ENCODE measurements around the gene CCND1.
"Not testable (repeated sequence)": the region's sequence is repeated elsewhere in the genome, so short reads cannot be mapped to it uniquely, and the experiment has no call there.

The CCND1 gene

DNA sequence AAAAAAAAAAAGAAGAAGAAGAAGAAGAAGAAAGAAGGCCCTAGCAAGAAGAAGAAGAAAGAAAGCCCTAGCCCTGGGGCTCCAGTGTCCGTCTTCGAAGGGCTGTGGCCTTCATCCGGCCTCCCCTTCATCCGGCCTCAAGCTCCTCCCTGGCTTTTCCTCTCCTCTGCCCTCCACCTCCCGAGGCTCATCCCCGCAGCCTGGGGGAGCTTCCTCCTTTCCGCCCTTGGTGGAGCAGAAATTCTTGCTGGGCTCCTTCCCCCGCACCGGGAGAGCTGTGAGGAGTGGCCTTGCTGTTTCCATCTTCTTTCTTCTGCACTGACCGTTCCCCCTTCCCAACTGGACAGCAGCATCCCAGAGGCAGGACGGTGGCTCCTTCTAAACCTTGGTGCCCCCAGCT, 43.7 kb downstream of the CCND1 start:
- no peak for DNase-seq (ENCODE audit: insufficient read length, low spot score)
- no peak for FAIRE-seq
- TF ChIP-seq TAF1 (IDR thresholded peaks at IDR 0.05; ENCODE audit: low read depth, low read length): no peak
- TF ChIP-seq SPI1 (IDR thresholded peaks at IDR 0.05; ENCODE audit: low read depth, low read length): no peak
- TF ChIP-seq PAX5 (IDR thresholded peaks at IDR 0.05; ENCODE audit: insufficient read depth, low read length, severe bottlenecking): no peak
- no peak for TF ChIP-seq POLR2A (IDR thresholded peaks at IDR 0.05; ENCODE audit: low read depth, low read length)
- TF ChIP-seq POLR2AphosphoS5 (IDR thresholded peaks at IDR 0.05; ENCODE audit: low read depth, low read length): no peak
- no peak for TF ChIP-seq POU2F2 (IDR thresholded peaks at IDR 0.05; ENCODE audit: low read depth, low read length)

DNA sequence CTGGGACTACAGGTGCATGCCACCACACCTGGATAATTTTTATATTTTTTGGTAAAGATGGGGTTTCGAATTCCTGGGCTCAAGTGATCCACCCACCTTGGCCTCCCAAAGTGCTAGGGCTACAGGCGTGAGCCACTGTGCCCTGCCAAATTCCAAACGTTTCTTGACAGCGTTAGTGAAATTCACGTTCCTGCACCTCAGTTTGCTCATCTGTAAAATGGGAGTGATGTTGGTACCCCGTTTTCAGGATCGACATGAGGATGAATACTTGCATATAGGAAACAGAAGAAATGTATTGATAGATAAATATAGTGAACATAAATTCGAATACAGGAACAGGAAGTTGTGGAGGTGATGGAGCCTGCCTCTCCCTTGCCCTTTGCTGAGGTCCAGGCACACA, 44.4 kb downstream of the CCND1 start:
- no peak for TF ChIP-seq POLR2AphosphoS5 (IDR thresholded peaks at IDR 0.05; ENCODE audit: low read depth, low read length)
- DNase-seq (ENCODE audit: insufficient read length, low spot score): no peak
- FAIRE-seq: no peak

DNA sequence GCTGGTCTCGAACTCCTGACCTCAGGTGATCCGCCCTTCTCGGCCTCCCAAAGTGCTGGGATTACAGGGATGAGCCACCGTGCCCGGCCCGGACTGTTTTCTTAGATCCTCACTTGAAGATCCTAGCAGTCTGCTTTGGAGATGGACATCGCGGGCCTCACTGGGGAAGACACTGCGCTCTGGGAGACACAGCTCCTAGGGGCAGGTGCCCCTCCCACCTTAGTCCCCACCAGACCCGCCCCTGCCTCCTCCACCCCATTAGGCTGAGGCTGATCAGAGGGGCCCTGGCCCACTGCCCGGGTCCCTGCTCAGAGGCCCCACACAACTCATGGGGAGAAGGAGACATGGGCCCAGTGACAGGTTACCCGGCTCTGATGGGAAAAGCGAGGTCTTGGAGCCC, 45.5 kb downstream of the CCND1 start:
- no peak for DNase-seq (ENCODE audit: insufficient read length, low spot score)
- no peak for FAIRE-seq
- no peak for TF ChIP-seq SPI1 (IDR thresholded peaks at IDR 0.05; ENCODE audit: low read depth, low read length)
- TF ChIP-seq PAX5 (IDR thresholded peaks at IDR 0.05; ENCODE audit: insufficient read depth, low read length, severe bottlenecking): no peak
- TF ChIP-seq POLR2AphosphoS5 (IDR thresholded peaks at IDR 0.05; ENCODE audit: low read depth, low read length): no peak
- no peak for TF ChIP-seq POLR2A (IDR thresholded peaks at IDR 0.05; ENCODE audit: low read depth, low read length)
- TF ChIP-seq TAF1 (IDR thresholded peaks at IDR 0.05; ENCODE audit: low read depth, low read length): no peak
- TF ChIP-seq POU2F2 (IDR thresholded peaks at IDR 0.05; ENCODE audit: low read depth, low read length): no peak

DNA sequence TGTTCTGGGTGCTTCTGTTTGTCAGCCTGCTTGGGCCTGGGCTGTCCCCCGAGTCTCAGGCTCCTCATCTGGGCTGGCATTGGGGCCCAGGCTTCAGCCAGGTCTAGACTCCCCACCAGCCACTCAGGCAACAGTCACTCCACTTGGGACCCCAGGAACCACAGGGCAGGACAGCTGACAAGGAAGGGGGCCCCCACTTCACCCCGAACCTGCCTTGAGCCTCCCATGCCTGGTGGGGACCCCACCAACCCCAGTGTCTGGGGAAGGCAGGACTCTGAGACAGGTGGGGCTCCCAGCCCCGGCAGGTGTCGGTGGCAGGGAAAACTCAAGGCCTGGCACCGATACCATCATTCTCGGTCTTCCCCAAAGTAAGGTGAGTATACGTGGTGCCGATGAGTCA, 45.9 kb downstream of the CCND1 start:
- DNase-seq (ENCODE audit: insufficient read length, low spot score) (no peak), FAIRE-seq (no peak)
- TF ChIP-seq PAX5 (IDR thresholded peaks at IDR 0.05; ENCODE audit: insufficient read depth, low read length, severe bottlenecking) (no peak), POLR2A (IDR thresholded peaks at IDR 0.05; ENCODE audit: low read depth, low read length) (no peak), SPI1 (IDR thresholded peaks at IDR 0.05; ENCODE audit: low read depth, low read length) (no peak), POLR2AphosphoS5 (IDR thresholded peaks at IDR 0.05; ENCODE audit: low read depth, low read length) (no peak), TAF1 (IDR thresholded peaks at IDR 0.05; ENCODE audit: low read depth, low read length) (no peak), POU2F2 (IDR thresholded peaks at IDR 0.05; ENCODE audit: low read depth, low read length) (no peak)

DNA sequence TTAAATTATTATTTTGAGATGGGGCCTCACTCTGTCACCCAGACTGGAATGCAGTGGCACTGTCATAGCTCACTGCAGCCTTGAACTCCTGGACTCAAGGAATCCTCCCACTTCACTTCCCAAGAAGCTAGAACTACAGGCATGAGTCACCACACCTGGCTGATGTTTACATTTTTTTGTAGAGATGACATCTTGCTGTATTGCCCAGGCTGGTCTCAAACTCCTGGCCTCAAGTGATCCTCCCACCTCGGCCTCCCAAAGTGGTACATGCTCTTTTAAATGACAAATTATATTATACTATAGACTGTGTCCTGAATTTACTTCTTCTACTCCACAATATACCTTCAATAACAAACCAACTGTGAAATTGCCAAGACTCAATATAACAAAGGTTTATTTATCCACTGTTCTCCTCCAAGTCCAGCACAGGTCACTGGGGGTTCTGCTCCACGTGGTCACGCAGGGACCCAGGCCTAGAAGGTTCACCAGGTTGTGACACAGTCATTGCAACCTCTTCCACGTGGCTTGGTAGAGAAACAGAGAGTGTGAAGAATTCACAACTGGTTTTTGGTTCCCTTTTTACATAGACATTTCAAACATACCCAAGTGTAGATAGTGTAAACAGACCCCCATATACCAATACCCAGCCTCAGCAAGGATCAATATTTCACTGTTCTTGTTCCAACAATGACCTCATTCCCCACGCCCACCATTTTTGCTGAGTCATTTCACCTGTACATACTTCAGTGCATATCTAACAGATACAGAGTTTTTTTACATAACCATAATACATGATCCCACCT, 47.2 kb downstream of the CCND1 start:
- FAIRE-seq: not testable (repeated sequence)

DNA sequence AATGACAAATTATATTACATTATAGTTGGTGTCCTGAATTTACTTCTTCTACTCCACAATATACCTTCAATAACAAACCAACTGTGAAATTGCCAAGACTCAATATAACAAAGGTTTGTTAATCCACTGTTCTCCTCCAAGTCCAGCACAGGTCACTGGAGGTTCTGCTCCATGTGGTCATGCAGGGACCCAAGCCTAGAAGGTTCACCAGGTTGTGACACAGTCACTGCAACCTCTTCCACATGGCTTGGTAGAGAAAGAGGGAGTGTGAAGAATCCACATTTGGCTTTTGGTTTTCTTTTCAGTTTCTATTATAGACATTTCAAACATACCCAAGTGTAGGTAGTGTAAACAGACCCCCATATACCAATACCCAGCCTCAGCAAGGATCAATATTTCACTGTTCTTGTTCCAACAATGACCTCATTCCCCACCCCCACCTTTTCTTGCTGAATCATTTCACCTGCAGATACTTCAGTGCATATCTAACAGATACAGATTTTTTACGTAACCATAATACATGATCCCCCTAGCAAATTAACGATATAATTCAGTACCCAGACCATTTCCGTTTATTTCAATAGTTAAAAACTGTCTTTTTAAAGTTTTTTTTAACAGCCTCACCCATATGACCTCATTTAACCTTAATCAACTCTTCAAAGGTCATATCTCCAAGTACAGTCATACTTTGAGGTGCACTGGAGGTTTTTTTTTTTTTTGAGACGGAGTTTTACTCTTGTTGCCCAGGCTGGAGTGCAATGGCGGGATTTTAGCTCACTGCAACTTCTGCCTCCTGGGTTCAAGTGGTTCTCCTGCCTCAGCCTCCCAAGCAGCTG, 48.7 kb downstream of the CCND1 start:
- TF ChIP-seq POLR2A (IDR thresholded peaks at IDR 0.05; ENCODE audit: low read depth, low read length) (no peak), POU2F2 (IDR thresholded peaks at IDR 0.05; ENCODE audit: low read depth, low read length) (no peak), POLR2AphosphoS5 (IDR thresholded peaks at IDR 0.05; ENCODE audit: low read depth, low read length) (no peak), TAF1 (IDR thresholded peaks at IDR 0.05; ENCODE audit: low read depth, low read length) (no peak), SPI1 (IDR thresholded peaks at IDR 0.05; ENCODE audit: low read depth, low read length) (no peak), PAX5 (IDR thresholded peaks at IDR 0.05; ENCODE audit: insufficient read depth, low read length, severe bottlenecking) (no peak)
- FAIRE-seq: no peak
- no peak for DNase-seq (ENCODE audit: insufficient read length, low spot score)

More for the DNA sequence above, 47.2 kb downstream of the CCND1 start:
- not testable (repeated sequence) for DNase-seq (ENCODE audit: insufficient read length, low spot score)

DNA sequence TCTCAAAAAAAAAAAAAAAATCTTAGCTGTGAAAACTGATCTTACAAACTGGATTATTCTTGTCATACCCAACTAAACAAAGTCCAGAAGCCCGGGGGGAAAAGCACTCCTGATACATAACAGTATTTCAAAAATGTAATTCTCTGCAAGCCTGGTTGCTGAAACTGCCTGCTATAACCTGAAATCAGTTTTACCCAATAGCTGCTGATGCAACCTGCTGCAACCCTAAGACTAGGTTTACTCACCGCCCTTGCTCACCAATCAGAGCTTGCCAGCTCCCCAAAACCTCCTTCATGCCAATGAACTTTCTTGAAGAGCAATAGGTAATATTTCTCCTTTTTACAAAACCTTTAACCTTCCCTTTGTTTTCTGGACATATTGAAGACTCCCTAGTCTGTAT, 50.5 kb downstream of the CCND1 start:
- DNase-seq (ENCODE audit: insufficient read length, low spot score) (no peak), FAIRE-seq (no peak)
- TF ChIP-seq SPI1 (IDR thresholded peaks at IDR 0.05; ENCODE audit: low read depth, low read length) (no peak), POLR2AphosphoS5 (IDR thresholded peaks at IDR 0.05; ENCODE audit: low read depth, low read length) (no peak), POU2F2 (IDR thresholded peaks at IDR 0.05; ENCODE audit: low read depth, low read length) (no peak), PAX5 (IDR thresholded peaks at IDR 0.05; ENCODE audit: insufficient read depth, low read length, severe bottlenecking) (no peak), POLR2A (IDR thresholded peaks at IDR 0.05; ENCODE audit: low read depth, low read length) (no peak), TAF1 (IDR thresholded peaks at IDR 0.05; ENCODE audit: low read depth, low read length) (no peak)

DNA sequence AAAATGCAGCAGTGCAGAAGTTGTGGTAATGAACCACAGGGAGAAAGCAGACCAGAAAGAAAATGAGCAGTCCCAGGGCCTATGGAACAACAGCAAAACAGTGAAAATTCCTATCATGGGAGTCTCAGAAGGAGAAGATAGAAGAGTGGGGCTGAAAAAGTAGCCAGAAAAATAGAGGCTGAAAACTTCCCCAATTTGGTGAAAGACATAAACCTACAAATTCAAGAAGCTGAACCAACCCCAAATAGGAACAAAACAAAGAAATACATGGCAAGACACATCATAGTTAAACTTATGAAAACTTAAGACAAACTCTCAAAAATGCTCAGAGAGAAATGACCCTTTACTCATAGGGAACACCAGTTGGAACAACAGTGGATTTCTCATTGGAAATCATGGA, 51.5 kb downstream of the CCND1 start:
- FAIRE-seq (no peak), DNase-seq (ENCODE audit: insufficient read length, low spot score) (no peak)
- TF ChIP-seq POLR2A (IDR thresholded peaks at IDR 0.05; ENCODE audit: low read depth, low read length): no peak

DNA sequence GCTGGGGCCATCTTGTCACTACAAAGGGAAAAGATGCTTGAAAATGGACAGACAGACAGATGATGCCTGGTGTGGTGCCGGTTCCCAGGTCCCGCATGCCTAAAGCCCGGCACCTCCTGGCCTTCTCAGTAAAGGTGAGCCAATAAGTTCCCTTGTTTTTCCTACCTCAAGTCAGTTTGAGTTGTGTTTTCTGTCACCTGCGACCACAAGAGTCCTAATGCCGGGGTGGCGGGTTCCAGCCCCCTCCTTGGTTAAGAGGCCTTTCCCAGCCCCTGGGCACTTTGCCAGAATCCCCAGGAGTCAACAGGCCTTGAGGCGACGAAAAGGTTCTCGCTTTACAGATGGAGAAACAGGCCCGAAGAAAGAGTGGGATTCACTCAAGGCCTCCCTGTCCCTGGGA, 53.8 kb downstream of the CCND1 start:
- FAIRE-seq (no peak), DNase-seq (ENCODE audit: insufficient read length, low spot score) (no peak)
- TF ChIP-seq POLR2A (IDR thresholded peaks at IDR 0.05; ENCODE audit: low read depth, low read length): no peak
- TF ChIP-seq SPI1 (IDR thresholded peaks at IDR 0.05; ENCODE audit: low read depth, low read length): no peak
- TF ChIP-seq POLR2AphosphoS5 (IDR thresholded peaks at IDR 0.05; ENCODE audit: low read depth, low read length): no peak
- TF ChIP-seq POU2F2 (IDR thresholded peaks at IDR 0.05; ENCODE audit: low read depth, low read length): no peak
- TF ChIP-seq PAX5 (IDR thresholded peaks at IDR 0.05; ENCODE audit: insufficient read depth, low read length, severe bottlenecking): no peak
- no peak for TF ChIP-seq TAF1 (IDR thresholded peaks at IDR 0.05; ENCODE audit: low read depth, low read length)

DNA sequence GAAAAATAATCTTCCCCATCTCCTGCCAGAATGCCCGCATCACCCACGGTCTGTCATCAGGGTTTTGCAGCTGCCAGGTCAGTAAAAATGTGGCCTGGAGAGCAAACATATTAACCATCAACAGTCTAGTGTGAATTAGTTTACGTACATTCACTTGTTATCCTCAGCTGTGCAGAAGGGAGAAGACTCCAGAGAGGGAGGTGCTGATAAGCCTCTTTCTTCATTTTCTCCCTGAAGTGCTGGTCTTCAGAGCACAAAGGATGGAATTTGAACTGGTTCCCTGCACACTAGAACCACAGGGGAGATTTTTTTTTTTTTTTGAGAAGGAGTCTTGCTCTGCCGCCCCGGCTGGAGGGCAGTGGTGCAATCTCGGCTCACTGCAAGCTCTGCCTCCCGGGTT, 54.6 kb downstream of the CCND1 start:
- FAIRE-seq (no peak), DNase-seq (ENCODE audit: insufficient read length, low spot score) (no peak)
- TF ChIP-seq POLR2A (IDR thresholded peaks at IDR 0.05; ENCODE audit: low read depth, low read length) (no peak), TAF1 (IDR thresholded peaks at IDR 0.05; ENCODE audit: low read depth, low read length) (no peak), POU2F2 (IDR thresholded peaks at IDR 0.05; ENCODE audit: low read depth, low read length) (no peak), SPI1 (IDR thresholded peaks at IDR 0.05; ENCODE audit: low read depth, low read length) (no peak), PAX5 (IDR thresholded peaks at IDR 0.05; ENCODE audit: insufficient read depth, low read length, severe bottlenecking) (no peak), POLR2AphosphoS5 (IDR thresholded peaks at IDR 0.05; ENCODE audit: low read depth, low read length) (no peak)

DNA sequence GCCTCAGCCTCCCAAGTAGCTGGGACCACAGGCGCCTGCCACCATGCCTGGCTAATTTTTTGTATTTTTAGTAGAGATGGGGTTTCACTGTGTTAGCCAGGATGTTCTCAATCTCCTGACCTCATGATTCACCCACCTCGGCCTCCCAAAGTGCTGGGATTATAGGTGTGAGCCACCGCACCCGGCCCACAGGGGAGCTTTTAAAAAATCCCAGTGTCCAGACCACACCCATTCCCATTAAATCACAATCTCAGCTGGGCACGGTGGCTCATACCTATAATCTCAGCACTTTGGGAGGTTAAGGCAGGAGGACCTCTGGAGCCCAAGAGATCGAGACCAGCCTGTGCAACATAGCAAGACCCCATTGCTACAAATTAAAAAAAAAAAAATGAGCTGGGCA, 55.0 kb downstream of the CCND1 start:
- not testable (repeated sequence) for DNase-seq (ENCODE audit: insufficient read length, low spot score); FAIRE-seq

Data from GM12891 (cell line).